Panc1 (cell line): Measurements from ENCODE around the gene NADSYN1. TPM values are rescaled to one million over a fixed set of nuclear protein-coding genes. Genes with fewer than 3 reads are reported as not detected.

Experiments
- ATAC-seq: fragments of 200-7000 bp; cut with Tn5 transposase; 2 replicates; pipeline ENCODE4 v1.9.1; 2020; ENCODE audit warnings: mild to moderate bottlenecking, moderate library complexity
- BruUV-seq: library from RNA; stranded (reverse); fragments of 400-500 nt; replicated peaks from 2 replicates; lab custom pipeline; 2021; lab: Mats Ljungman, UMichigan
- CTCF ChIA-PET: fragments of 300-600 bp; sonication (Branson Sonifier 250); formaldehyde crosslinking; loops from one replicate; lab custom pipeline; 2022; ENCODE audit warnings: antibody characterized with exemption; lab: Charles Lee
- POLR2A ChIA-PET: fragments of 300-600 bp; sonication (Branson Sonifier 250); formaldehyde crosslinking; loops from one replicate; lab custom pipeline; 2022; ENCODE audit warnings: antibody characterized with exemption; lab: Charles Lee
- DNase-seq: peaks from one replicate; pipeline ENCODE4 v3.0.0-alpha.2; 2010; ENCODE audit warnings: low read depth, low spot score
- H3K27ac ChIP-seq: 2 replicates; pipeline ENCODE4 v1.5.1; 2011; ENCODE audit warnings: mild to moderate bottlenecking, low read length, inconsistent platforms
- H3K27me3 ChIP-seq: fragments of 200-500 bp; sonication (Bioruptor generic); 2 replicates; pipeline ENCODE4 v1.6.0; 2014; ENCODE audit warnings: low read length, inconsistent platforms; ENCODE audit not compliant: control insufficient read depth, insufficient read depth
- H3K36me3 ChIP-seq: fragments of 200-500 bp; sonication (Bioruptor generic); 2 replicates; pipeline ENCODE4 v1.5.1; 2014; ENCODE audit warnings: inconsistent platforms, mild to moderate bottlenecking, low read length, moderate library complexity; ENCODE audit not compliant: control insufficient read depth, insufficient read depth
- H3K4me1 ChIP-seq: 2 replicates; pipeline ENCODE4 v1.5.1; 2011; ENCODE audit warnings: inconsistent platforms, mild to moderate bottlenecking, low read length, moderate library complexity; ENCODE audit not compliant: control insufficient read depth, insufficient read depth
- H3K4me3 ChIP-seq, 2 experiments: 2 replicates each; pipeline ENCODE4 v1.5.1; 2011 to 2012; ENCODE audit warnings: low read depth in 2 of 2, low read length in 2 of 2, mild to moderate bottlenecking in 2 of 2, inconsistent platforms in 1 of 2, moderate library complexity in 1 of 2
- H3K9me3 ChIP-seq: fragments of 200-500 bp; sonication (Bioruptor generic); 2 replicates; pipeline ENCODE4 v1.5.1; 2014; ENCODE audit warnings: low read depth, mild to moderate bottlenecking, inconsistent platforms, low read length, moderate library complexity; ENCODE audit not compliant: control insufficient read depth, insufficient read depth
- CTCF ChIP-seq: fragments of 450-650 bp; IDR thresholded peaks from 2 replicates; pipeline ENCODE4 v1.5.1; 2017; ENCODE audit warnings: mild to moderate bottlenecking
- POLR2AphosphoS5 ChIP-seq: IDR thresholded peaks from 2 replicates; pipeline ENCODE4 v1.6.1; 2012; ENCODE audit warnings: mild to moderate bottlenecking, low read depth, low read length, moderate library complexity
- REST ChIP-seq, 2 experiments: IDR thresholded peaks; 2 replicates each; pipeline ENCODE4 v1.6.1; 2011 to 2012; ENCODE audit warnings: low read depth in 2 of 2, control low read depth in 1 of 2, low read length in 1 of 2, mild to moderate bottlenecking in 1 of 2, moderate library complexity in 1 of 2; ENCODE audit not compliant: insufficient read depth in 1 of 2
- SIN3A ChIP-seq: IDR thresholded peaks from 2 replicates; pipeline ENCODE4 v1.6.1; 2012; ENCODE audit warnings: low read depth, mild to moderate bottlenecking, low read length, moderate library complexity, borderline replicate concordance; ENCODE audit not compliant: insufficient read depth
- TCF7L2 ChIP-seq: IDR thresholded peaks from 2 replicates; pipeline ENCODE4 v1.6.1; 2011; ENCODE audit warnings: mild to moderate bottlenecking, low read depth, low read length, inconsistent platforms
- in situ Hi-C: cut with HindIII; loops from 2 replicates; pipeline ENCODE4 v1.10.0; 2016; ENCODE audit warnings: low sequenced_read_pairs, low pct_unique_long_range_greater_than_20kb
- intact Hi-C: fragments of 100-400 bp; cut with micrococcal nuclease; formaldehyde crosslinking; loops from one replicate; pipeline ENCODE4 v1.10.0; 2022; ENCODE audit not compliant: unreplicated experiment
- total RNA-seq: library from RNA; stranded (reverse); gene quantifications from one replicate; pipeline ENCODE4 v1.2.1, GENCODE V29; 2021; ENCODE audit not compliant: unreplicated experiment

NADSYN1 gene
- total RNA-seq, 1 experiment from 2014 or later = 76.1 TPM

- Histone ChIP-seq H3K4me3 (no peak overlapping the region), H3K4me1 (no peaks in the 10 kb centered on the region), H3K27me3 (no peaks in the 10 kb centered on the region), H3K9me3 (no peaks in the 10 kb centered on the region), H3K27ac (no peak overlapping the region), H3K36me3 (no peaks in the 10 kb centered on the region)
- DNase-seq = no peak
- in situ Hi-C loops = no loop called here
- intact Hi-C loops = no loop called here
- TF ChIP-seq REST (IDR thresholded peaks at IDR 0.05; ENCODE audit: insufficient read depth in 1 of 2, low read depth in 2 of 2, low read length in 1 of 2) (no peak), TCF7L2 (no peak), SIN3A (no peak), CTCF (no peak), POLR2AphosphoS5 (no peak)
- ChIA-PET POLR2A (no interaction called here), CTCF (interaction anchor here (0.8 kb wide), 1 partner anchor 39 kb away, joined by 3 read pairs; no protein-coding TSS in a partner anchor)
- ATAC-seq = no peak
- no TSS peak for BruUV-seq
Measured at GRCh38 chr11:71525188-71525937, 72.4 kb downstream of the NADSYN1 start.

DNA sequence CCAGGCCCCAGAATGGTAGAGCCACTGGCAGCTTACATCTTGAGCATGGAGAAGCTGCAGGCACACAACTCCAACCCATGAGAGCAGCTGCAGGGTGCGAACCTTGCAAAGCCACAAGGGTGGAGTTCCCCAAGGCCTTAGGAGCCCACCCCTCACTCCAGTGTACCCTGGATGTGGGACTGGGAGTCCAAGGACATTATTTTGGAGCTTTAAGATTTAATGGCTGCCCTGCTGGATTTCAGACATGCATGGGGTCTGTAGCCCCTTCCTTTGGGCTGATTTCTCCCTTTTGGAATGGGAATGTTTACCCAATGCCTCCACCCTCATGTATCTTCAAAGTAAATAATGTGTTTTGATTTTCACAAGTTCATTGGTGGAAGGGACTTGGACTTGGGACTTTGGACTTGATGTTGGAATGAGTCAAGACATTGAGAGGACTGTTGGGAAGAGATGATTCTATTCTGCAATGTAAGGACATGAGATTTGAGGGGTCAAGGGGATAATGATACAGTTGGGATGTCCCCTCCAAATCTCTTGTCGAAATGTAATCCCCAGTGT, 73.0 kb downstream of the NADSYN1 start:
- in situ Hi-C loops = no loop called here

More for the DNA sequence above, 73.0 kb downstream of the NADSYN1 start:
- intact Hi-C loops = loop anchor here (1.0 kb wide), 1 partner anchor 37 kb away; no protein-coding TSS in a partner anchor
- no peaks in the 10 kb centered on the region for H3K4me1 ChIP-seq
- H3K9me3 ChIP-seq = no peaks in the 10 kb centered on the region
- TF ChIP-seq POLR2AphosphoS5 (no peak), SIN3A (no peak), REST (IDR thresholded peaks at IDR 0.05; ENCODE audit: insufficient read depth in 1 of 2, low read depth in 2 of 2, low read length in 1 of 2) (no peak), CTCF (no peak), TCF7L2 (no peak)
- no peak overlapping the region for H3K27ac ChIP-seq
- ChIA-PET POLR2A (interaction anchor here (0.6 kb wide), 1 partner anchor 73 kb away, joined by 3 read pairs; no protein-coding TSS in a partner anchor), CTCF (interaction anchor here (0.8 kb wide), 1 partner anchor 38 kb away, joined by 3 read pairs; no protein-coding TSS in a partner anchor)
- H3K36me3 ChIP-seq = no peaks in the 10 kb centered on the region
- ATAC-seq (no peak), DNase-seq (no peak)
- no TSS peak for BruUV-seq
- no peaks in the 10 kb centered on the region for H3K27me3 ChIP-seq
- H3K4me3 ChIP-seq = no peak overlapping the region
